CD14-positive monocyte (primary cell): Measurements from ENCODE around the gene TRAFD1. TPM values are rescaled to one million over a fixed set of nuclear protein-coding genes. Genes with fewer than 3 reads are reported as not detected.

Experiments used
- DNase-seq, 3 donors: peaks; one replicate each; pipeline ENCODE4 v3.0.0-alpha.2; 2011 to 2022
- H2AFZ ChIP-seq: 2 replicates; pipeline ENCODE4 v1.6.0; 2012; ENCODE audit warnings: mild to moderate bottlenecking, low read depth, low read length, inconsistent platforms; ENCODE audit not compliant: insufficient read depth, poor library complexity, severe bottlenecking
- H3K27ac ChIP-seq, 2 donors: 1 replicate in 1 of 2; 2 replicates in 1 of 2; pipeline ENCODE4 v1.5.1; 2012 to 2013; ENCODE audit warnings: low read length in 2 of 2, control low read depth in 1 of 2, inconsistent platforms in 1 of 2, low read depth in 1 of 2, mild to moderate bottlenecking in 1 of 2
- H3K27me3 ChIP-seq, 2 donors: one replicate each; pipeline versions ENCODE4 v1.6.0 to v1.6.1; 2011 to 2013; ENCODE audit warnings: low read length in 2 of 2; ENCODE audit not compliant: control insufficient read depth in 2 of 2, insufficient read depth in 2 of 2
- H3K36me3 ChIP-seq, 2 donors: replicated peaks in 1 of 2; 1 replicate in 1 of 2; 2 replicates in 1 of 2; pipeline versions ENCODE4 v1.5.1 to v1.6.1; 2012 to 2013; ENCODE audit warnings: low read length in 2 of 2, control low read depth in 1 of 2, inconsistent platforms in 1 of 2, mild to moderate bottlenecking in 1 of 2; ENCODE audit not compliant: insufficient read depth in 2 of 2, control insufficient read depth in 1 of 2
- H3K4me1 ChIP-seq, 2 donors: 1 replicate in 1 of 2; 2 replicates in 1 of 2; pipeline versions ENCODE4 v1.5.1 to v1.6.1; 2012 to 2013; ENCODE audit warnings: low read length in 2 of 2, control low read depth in 1 of 2, inconsistent platforms in 1 of 2, mild to moderate bottlenecking in 1 of 2, moderate library complexity in 1 of 2; ENCODE audit not compliant: insufficient read depth in 2 of 2, control insufficient read depth in 1 of 2
- H3K4me2 ChIP-seq: replicated peaks from 2 replicates; pipeline ENCODE3; 2012; ENCODE audit warnings: low read length, moderate library complexity, mild to moderate bottlenecking; ENCODE audit not compliant: poor library complexity, severe bottlenecking; ENCODE audit errors: extremely low read depth
- H3K4me3 ChIP-seq, 3 experiments: fragments of 200-600 bp in 1 of 3; sonication (generic) in 1 of 3; replicated peaks in 1 of 3; 1 replicate in 2 of 3; 2 replicates in 1 of 3; pipeline ENCODE4 v1.5.1; 2011 to 2013; ENCODE audit warnings: low read length in 3 of 3, mild to moderate bottlenecking in 3 of 3, control low read depth in 2 of 3, low read depth in 2 of 3, inconsistent platforms in 1 of 3, moderate library complexity in 1 of 3
- H3K79me2 ChIP-seq: 2 replicates; pipeline ENCODE4 v1.6.0; 2012; ENCODE audit warnings: mild to moderate bottlenecking, control low read depth, inconsistent platforms, low read length, moderate library complexity; ENCODE audit not compliant: insufficient read depth
- H3K9ac ChIP-seq: 2 replicates; pipeline ENCODE4 v1.6.0; 2017; ENCODE audit warnings: low read length, mild to moderate bottlenecking; ENCODE audit not compliant: insufficient read depth, poor library complexity, severe bottlenecking
- H3K9me3 ChIP-seq, 2 donors: replicated peaks in 1 of 2; 1 replicate in 1 of 2; 2 replicates in 1 of 2; pipeline versions ENCODE4 v1.5.1 to v1.6.1; 2012 to 2013; ENCODE audit warnings: low read length in 2 of 2, control low read depth in 1 of 2; ENCODE audit not compliant: control insufficient read depth in 1 of 2, insufficient read depth in 1 of 2
- H4K20me1 ChIP-seq: 2 replicates; pipeline ENCODE4 v1.6.0; 2012; ENCODE audit warnings: mild to moderate bottlenecking, low read length, control low read depth, moderate library complexity; ENCODE audit not compliant: insufficient read depth
- H3K27ac Mint-ChIP-seq, 7 donors: one replicate each; pipeline ENCODE4 v1.8.0; 2020; ENCODE audit warnings: mild to moderate bottlenecking in 7 of 7, mixed read lengths in 7 of 7, moderate library complexity in 6 of 7, inconsistent platforms in 2 of 7
- H3K27me3 Mint-ChIP-seq, 3 donors: one replicate each; pipeline ENCODE4 v1.8.0; 2021 to 2022; ENCODE audit warnings: low read depth in 3 of 3, mild to moderate bottlenecking in 3 of 3, mixed read lengths in 3 of 3, moderate library complexity in 3 of 3, inconsistent platforms in 1 of 3
- H3K36me3 Mint-ChIP-seq, 2 donors: one replicate each; pipeline ENCODE4 v1.8.0; 2020; ENCODE audit warnings: mixed read lengths in 2 of 2, inconsistent platforms in 1 of 2, mild to moderate bottlenecking in 1 of 2
- H3K4me1 Mint-ChIP-seq: one replicate; pipeline ENCODE4 v1.8.0; 2020; ENCODE audit warnings: mild to moderate bottlenecking, mixed read lengths
- H3K4me3 Mint-ChIP-seq, 2 donors: one replicate each; pipeline ENCODE4 v1.8.0; 2020; ENCODE audit warnings: mild to moderate bottlenecking in 2 of 2, mixed read lengths in 2 of 2, moderate library complexity in 1 of 2
- H3K9me3 Mint-ChIP-seq, 7 donors: one replicate each; pipeline ENCODE4 v1.8.0; 2020 to 2022; ENCODE audit warnings: mixed read lengths in 7 of 7, mild to moderate bottlenecking in 6 of 7, moderate library complexity in 6 of 7, inconsistent platforms in 2 of 7
- WGBS: methylation state at CpG from one replicate; pipeline ENCODE4 v1.1.5; 2013; ENCODE audit warnings: missing lambda C conversion rate; ENCODE audit not compliant: insufficient coverage; 5-methylcytosine and 5-hydroxymethylcytosine counted together
- intact Hi-C, 2 donors: fragments of 100-400 bp; cut with micrococcal nuclease; formaldehyde crosslinking; loops; one replicate each; pipeline versions ENCODE4 v1.15.0 to v1.15.1; 2023
- polyA plus RNA-seq, 3 donors: library from polyadenylated mRNA; depleted of rRNA in 1 of 3; unstranded in 2 of 3; stranded (reverse) in 1 of 3; fragments of 300-500 nt in 2 of 3; fragments of >200 nt in 1 of 3; fragmentation: Illumina TruSeq in 2 of 3; gene quantifications; 1 replicate in 2 of 3; 2 replicates in 1 of 3; pipeline ENCODE4 v1.2.3, GENCODE V29; 2012 to 2021
- TF ChIP-seq, protein P1 (sequence below): fragments of 200-600 bp; IDR thresholded peaks from one replicate; pipeline ENCODE4 v1.8.0; 2022; ENCODE audit warnings: antibody characterized with exemption, mild to moderate bottlenecking

The TRAFD1 gene
- polyA plus RNA-seq, 3 donors: 35.2 to 83.6 (median 82.3) TPM

DNA sequence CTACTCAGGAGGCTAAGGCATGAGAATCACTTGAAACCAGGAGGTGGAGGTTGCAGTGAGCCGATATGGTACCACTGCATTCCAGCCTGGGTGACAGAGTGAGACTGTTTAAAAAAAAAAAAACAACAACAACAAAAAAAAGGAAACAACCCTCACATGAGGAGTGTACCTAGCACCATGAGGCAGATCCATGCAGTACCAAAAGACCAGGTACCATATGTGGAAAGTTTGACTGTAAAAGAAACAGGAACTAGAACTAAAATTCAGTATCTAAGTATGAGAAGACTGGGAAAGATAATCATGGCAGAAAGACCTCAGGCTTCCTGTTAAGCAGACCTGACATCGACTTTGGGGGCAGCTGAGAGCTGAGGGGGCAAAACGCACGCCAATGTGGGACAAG is 55.1 kb downstream of the TRAFD1 start:
- H3K27ac ChIP-seq: no peak overlapping the region
- no peak overlapping the region for H3K4me3 ChIP-seq
- Mint-ChIP-seq H3K4me3 (no peak overlapping the region), H3K27me3 (peaks cover 0 to 3% (median 2%) of the 10 kb centered on the region in 3 donors), H3K27ac (peak overlapping the region in 1 of 7 donors; percentile 22), H3K4me1 (no peaks in the 10 kb centered on the region), H3K36me3 (peaks cover 71 to 94% of the 10 kb centered on the region in 2 donors), H3K9me3 (peaks cover 0 to 6% (median 0%) of the 10 kb centered on the region in 7 donors)
- H3K27me3 ChIP-seq: no peaks in the 10 kb centered on the region
- no peaks in the 10 kb centered on the region for H3K9me3 ChIP-seq
- TF ChIP-seq, protein P1, sequence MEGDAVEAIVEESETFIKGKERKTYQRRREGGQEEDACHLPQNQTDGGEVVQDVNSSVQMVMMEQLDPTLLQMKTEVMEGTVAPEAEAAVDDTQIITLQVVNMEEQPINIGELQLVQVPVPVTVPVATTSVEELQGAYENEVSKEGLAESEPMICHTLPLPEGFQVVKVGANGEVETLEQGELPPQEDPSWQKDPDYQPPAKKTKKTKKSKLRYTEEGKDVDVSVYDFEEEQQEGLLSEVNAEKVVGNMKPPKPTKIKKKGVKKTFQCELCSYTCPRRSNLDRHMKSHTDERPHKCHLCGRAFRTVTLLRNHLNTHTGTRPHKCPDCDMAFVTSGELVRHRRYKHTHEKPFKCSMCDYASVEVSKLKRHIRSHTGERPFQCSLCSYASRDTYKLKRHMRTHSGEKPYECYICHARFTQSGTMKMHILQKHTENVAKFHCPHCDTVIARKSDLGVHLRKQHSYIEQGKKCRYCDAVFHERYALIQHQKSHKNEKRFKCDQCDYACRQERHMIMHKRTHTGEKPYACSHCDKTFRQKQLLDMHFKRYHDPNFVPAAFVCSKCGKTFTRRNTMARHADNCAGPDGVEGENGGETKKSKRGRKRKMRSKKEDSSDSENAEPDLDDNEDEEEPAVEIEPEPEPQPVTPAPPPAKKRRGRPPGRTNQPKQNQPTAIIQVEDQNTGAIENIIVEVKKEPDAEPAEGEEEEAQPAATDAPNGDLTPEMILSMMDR: no peak
- no peaks in the 10 kb centered on the region for H4K20me1 ChIP-seq
- intact Hi-C loops: no loop called here
- DNase-seq: no peak
- H3K79me2 ChIP-seq: no peaks in the 10 kb centered on the region
- 87% methylated on average over 3 of the region's 4 CpGs for WGBS
- H3K9ac ChIP-seq: no peak overlapping the region
- H2AFZ ChIP-seq: no peak overlapping the region
- H3K4me2 ChIP-seq: no peak overlapping the region
- H3K4me1 ChIP-seq: no peaks in the 10 kb centered on the region
- peaks cover 74 to 90% of the 10 kb centered on the region in 2 donors for H3K36me3 ChIP-seq

DNA sequence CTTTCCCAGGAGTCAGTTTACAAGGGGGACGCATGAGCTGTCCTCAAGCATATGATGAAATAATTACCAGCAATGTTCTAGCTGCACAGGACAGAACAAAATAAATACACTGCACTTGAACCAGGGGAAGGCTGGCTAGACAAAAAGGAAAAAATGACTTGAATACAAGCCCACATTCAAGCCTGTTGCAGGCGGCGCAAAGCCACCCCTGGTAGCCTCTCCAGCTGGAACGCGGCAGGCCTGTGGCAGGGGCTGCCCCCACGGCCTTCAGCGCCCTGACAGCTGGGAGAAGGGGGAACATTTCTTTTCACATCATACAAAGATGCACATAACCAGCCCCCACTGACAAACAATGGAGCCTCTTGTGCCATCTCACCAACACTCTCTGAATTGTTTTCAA is 57.1 kb downstream of the TRAFD1 start:
- Histone ChIP-seq H3K4me2 (no peak overlapping the region), H3K36me3 (peaks cover 66 to 85% of the 10 kb centered on the region in 2 donors), H3K4me1 (no peaks in the 10 kb centered on the region), H3K79me2 (no peaks in the 10 kb centered on the region), H2AFZ (no peak overlapping the region), H3K27ac (no peak overlapping the region), H3K27me3 (no peaks in the 10 kb centered on the region), H3K9ac (no peak overlapping the region), H4K20me1 (no peaks in the 10 kb centered on the region), H3K4me3 (no peak overlapping the region), H3K9me3 (no peaks in the 10 kb centered on the region)
- no peak for DNase-seq
- peaks cover 61 to 95% of the 10 kb centered on the region in 2 donors for H3K36me3 Mint-ChIP-seq
- no peak overlapping the region for H3K27ac Mint-ChIP-seq
- H3K9me3 Mint-ChIP-seq: peaks cover 0 to 3% (median 0%) of the 10 kb centered on the region in 7 donors
- H3K4me3 Mint-ChIP-seq: no peak overlapping the region
- peaks cover 0 to 4% (median 3%) of the 10 kb centered on the region in 3 donors for H3K27me3 Mint-ChIP-seq
- intact Hi-C loops: no loop called here
- TF ChIP-seq, protein P1: no peak
- no peaks in the 10 kb centered on the region for H3K4me1 Mint-ChIP-seq
- WGBS: 100% methylated on average over 1 of the region's 7 CpGs
